ENCODE results near the gene ODAD4.

The ODAD4 gene
- total RNA-seq: 0.42 to 0.83 reads per million in 2 experiments

GRCh38 chr17:41930009-41930832, at the start of gene ODAD4:
TSS of gene ODAD4 (plus strand) at chr17:41930617. CDS start at chr17:41930724, 107 bp downstream.
- DNase-seq (ENCODE audit: low read depth): peak; percentile 96

- DNase-seq (ENCODE audit: low read depth): no peak
Measured at GRCh38 chr17:41882756-41883155, 47.7 kb upstream of the ODAD4 start.

- no peak for DNase-seq (ENCODE audit: low read depth)
Measured at GRCh38 chr17:41885733-41886132, 44.7 kb upstream of the ODAD4 start.

- DNase-seq (ENCODE audit: low read depth): no peak
Measured at GRCh38 chr17:41888332-41888965, 42.0 kb upstream of the ODAD4 start.

GRCh38 chr17:41891135-41892020, 39.0 kb upstream of the ODAD4 start:
- no peak for DNase-seq (ENCODE audit: low read depth)

GRCh38 chr17:41892021-41892376, 38.4 kb upstream of the ODAD4 start:
- DNase-seq (ENCODE audit: low read depth): no peak

GRCh38 chr17:41893384-41893783, 37.0 kb upstream of the ODAD4 start:
- no peak for DNase-seq (ENCODE audit: low read depth)

- no peak for DNase-seq (ENCODE audit: low read depth)
Measured at GRCh38 chr17:41894791-41895331, 35.6 kb upstream of the ODAD4 start.

GRCh38 chr17:41895617-41896016, 34.8 kb upstream of the ODAD4 start:
- no peak for DNase-seq (ENCODE audit: low read depth)

GRCh38 chr17:41896726-41897125, 33.7 kb upstream of the ODAD4 start:
- no peak for DNase-seq (ENCODE audit: low read depth)

GRCh38 chr17:41901646-41902045, 28.8 kb upstream of the ODAD4 start:
- no peak for DNase-seq (ENCODE audit: low read depth)

- no peak for DNase-seq (ENCODE audit: low read depth)
Measured at GRCh38 chr17:41904242-41904841, 26.1 kb upstream of the ODAD4 start.

- no peak for DNase-seq (ENCODE audit: low read depth)
Measured at GRCh38 chr17:41905172-41905571, 25.2 kb upstream of the ODAD4 start.

GRCh38 chr17:41906465-41907184, 23.8 kb upstream of the ODAD4 start:
- DNase-seq (ENCODE audit: low read depth): no peak

GRCh38 chr17:41907185-41907556, 23.2 kb upstream of the ODAD4 start:
- DNase-seq (ENCODE audit: low read depth): no peak

GRCh38 chr17:41907633-41908539, 22.5 kb upstream of the ODAD4 start:
- DNase-seq (ENCODE audit: low read depth): no peak

GRCh38 chr17:41909088-41909487, 21.3 kb upstream of the ODAD4 start:
- no peak for DNase-seq (ENCODE audit: low read depth)

- no peak for DNase-seq (ENCODE audit: low read depth)
Measured at GRCh38 chr17:41910701-41911391, 19.6 kb upstream of the ODAD4 start.

- DNase-seq (ENCODE audit: low read depth): no peak
Measured at GRCh38 chr17:41912925-41913324, 17.5 kb upstream of the ODAD4 start.
